GM19025 (cell line): ENCODE measurements around the gene DUSP18.
"Not testable (repeated sequence)": the region's sequence is repeated elsewhere in the genome, so short reads cannot be mapped to it uniquely, and the experiment has no call there.

Source experiments
- ATAC-seq: cut with Tn5 transposase; IDR thresholded peaks from one replicate; pipeline ENCODE4 v1.9.1; 2021; ENCODE audit warnings: mild to moderate bottlenecking, low read depth, moderate library complexity; ENCODE audit not compliant: unreplicated experiment

DUSP18 gene

DNA sequence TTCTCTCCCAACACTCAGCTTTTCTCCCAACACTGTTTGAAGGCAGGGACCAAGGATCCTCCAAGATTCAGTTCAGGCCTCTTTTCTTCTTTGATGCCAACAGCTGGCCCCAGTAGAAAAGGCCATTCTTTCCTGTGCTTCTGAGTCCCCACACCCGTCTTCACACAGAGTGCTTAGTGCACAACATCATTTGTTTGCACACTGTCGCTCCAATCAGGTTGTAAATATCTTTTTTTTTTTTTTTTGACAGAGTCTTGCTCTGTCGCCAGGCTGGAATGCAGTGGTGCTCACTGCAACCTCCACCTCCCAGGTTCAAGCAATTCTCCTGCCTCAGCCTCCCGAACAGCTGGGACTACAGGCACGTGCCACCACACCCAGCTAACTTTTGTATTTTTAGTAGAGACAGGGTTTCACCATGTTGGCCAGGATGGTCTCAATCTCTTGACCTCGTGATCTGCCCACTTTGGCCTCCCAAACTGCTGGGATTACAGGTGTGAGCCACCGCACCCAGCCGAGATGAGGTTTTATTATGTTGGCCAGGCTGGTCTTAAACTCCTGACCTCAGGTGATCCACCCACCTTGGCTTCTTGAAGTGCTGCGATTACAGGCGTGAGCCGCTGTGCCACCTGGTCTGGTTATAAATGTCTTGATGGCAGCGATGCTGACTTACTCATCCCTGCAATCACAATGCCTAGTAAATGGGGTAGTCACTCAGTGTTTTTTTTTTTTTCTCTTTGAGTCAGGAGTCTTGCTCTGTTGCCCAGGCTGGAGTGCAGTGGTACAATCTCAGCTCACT lies 12.4 kb upstream of the DUSP18 start:
- ATAC-seq = not testable (repeated sequence)

DNA sequence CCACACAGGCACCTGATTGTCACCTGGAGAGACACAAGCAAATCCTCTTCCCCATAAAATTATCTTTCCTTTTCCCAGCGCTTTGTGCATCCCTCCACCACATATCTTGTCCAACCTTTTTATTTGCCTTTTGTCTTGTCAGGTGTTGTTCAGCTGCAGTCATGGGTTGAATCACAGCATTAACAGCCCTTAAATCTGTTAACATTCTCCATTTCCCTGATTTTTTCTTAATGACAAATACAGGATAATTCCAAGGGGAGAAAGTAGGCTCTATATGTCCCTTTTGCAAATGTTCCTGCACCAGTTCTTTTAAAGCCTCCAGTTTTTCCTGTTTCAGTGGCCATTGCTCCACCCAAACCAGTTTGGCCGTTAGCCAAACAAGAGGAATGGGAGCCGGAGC lies 8.9 kb upstream of the DUSP18 start:
- ATAC-seq = not testable (repeated sequence)

DNA sequence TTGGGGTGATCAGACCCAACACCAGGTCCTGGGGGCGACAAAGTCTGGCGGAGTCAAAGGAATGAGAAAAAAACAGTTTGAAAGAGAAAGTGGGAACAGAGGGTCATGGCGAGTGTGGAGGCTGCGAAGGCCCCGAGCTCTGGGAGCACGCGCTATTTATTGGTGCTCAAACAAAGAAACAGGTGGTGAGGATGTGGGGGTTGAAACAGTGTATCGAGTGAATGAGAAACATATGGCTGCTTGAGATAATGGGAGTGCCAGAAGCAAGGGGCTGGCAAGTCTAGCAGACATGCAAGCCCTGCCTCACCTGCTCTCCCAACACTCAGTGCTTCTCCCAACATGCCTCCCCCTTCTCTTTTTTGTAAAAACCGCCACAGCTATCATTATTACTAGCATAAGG lies 7.8 kb upstream of the DUSP18 start:
- ATAC-seq = no peak

DNA sequence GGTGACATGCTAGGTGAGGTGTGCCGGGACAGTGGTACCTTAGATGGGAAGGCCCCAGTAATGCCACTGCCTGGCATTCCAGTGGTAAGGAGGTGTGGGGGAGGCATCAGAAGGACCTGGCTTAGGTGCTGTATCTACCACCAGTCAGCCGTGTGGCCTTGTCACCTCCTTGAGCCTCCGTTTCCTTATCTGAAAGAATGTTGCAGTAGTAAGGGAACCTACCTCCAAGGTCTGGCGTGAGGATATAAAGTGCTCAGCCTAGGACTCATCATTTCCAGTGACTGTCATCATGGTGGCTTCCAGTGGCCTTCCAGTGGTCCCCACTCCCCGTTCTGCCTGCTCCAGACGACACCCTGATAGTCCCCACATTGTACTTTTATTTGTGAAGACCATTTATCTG lies 6.8 kb upstream of the DUSP18 start:
- ATAC-seq = no peak

DNA sequence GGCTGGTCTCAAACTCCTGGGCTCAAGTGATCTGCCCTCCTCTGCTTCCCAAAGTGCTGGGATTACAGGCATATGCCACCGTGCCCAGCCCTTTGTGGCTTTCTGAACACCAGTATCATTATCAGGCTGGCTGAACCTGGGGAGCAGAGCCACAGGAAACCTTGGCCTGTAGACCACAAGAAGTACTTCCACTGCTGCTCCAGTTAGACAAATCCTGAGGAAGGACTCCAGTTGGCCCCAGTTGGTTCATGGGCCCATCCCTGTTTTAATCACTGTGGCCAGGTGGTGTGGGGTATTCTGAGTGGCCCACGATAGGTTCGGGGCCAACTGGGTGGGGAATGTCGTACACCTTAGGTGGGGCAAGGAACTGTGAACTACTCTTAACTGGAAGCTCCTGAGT lies 5.5 kb upstream of the DUSP18 start:
- no peak for ATAC-seq

DNA sequence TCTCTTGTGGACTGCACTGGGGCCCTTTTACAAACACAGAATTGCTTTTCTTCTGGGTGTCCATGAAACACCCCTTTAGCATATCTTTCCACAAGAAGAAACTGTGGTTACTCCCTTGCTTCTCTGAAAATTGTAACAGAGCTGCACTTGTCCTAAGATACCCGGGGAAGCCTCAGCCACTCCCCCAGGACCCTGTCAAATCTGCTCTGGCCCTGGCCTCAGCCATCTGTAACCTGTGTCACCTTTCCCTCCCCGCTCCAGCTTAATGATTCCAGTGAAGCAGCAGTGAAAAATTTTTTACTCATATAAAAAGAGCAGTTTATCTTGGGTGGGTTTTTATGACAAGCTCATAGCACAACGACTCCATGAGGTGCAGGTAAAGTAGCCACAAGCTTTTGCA lies 3.4 kb upstream of the DUSP18 start:
- no peak for ATAC-seq

DNA sequence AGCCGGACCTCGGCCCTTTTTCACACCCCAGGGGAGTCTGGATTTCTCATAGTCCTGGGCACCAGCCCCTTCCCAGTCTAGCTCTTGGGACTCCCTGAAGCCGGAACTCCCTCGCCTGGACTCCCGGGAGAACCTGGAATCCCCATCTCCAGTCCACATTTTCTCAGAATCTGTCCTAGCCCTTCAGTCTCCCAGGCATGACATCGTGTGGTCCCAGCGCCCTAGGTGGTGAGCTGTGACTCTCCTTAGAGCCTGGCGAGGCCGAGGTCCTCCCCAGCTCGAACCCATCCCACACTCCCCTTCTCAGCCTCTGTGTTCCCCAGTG lies 673 bp upstream of the DUSP18 start:
- ATAC-seq = no peak

DNA sequence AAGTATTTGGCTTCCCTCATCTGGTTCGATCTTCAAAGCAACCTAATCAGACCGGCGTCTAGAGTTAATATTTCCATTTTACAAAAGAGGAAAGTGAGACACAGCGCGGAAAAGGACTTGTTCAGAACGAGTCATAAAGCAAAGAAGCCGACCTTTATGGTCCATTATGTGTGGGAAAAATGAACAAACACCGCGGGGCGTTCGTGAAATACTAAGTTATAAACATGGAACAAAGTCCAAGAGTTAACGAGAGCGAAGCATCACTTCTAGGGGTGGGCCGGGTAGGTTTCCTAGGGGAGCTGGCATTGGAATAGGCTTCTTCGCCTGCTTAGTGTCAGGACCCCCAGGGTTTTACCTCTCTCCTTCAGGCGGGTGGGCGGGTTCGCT lies 575 bp downstream of the DUSP18 start:
- no peak for ATAC-seq

DNA sequence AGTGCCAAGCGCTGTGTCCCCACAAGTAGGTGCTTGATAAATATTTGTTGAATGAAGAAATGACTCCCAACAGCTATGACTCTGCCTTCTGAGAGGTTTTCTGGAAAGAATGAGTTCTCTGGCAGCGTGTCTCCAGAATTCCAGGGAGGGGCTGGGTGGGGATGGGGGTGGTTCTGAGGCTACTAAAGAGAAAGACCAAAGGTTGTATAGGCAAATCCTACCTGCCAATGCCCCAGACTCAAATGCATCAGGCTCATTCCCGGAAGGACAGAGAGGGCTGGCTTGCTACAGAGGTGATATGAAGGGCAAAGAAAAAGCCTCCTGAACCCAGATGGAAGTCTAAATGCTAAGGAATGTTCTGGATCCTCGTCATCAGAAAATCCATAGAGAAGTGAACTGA lies 1.9 kb downstream of the DUSP18 start:
- no peak for ATAC-seq

DNA sequence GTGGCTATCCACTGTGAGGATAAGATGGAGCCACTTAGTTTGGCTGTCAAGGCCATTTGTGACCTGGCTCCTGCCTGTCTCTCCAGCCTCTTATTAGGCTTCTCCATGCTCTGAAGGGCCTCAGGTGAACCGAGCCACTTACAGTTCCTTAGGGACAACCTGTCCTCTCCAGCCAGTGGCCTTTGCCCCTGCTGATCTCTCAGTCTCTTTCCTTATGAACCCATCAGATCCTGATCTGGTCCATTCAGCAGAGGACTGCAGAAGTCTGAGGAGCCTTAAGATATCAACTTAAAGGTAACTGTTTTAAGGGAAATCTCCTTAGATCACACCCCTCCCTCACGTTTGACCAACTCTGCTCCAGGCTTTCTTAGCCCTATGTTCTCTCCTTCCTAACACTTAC lies 2.4 kb downstream of the DUSP18 start:
- no peak for ATAC-seq

DNA sequence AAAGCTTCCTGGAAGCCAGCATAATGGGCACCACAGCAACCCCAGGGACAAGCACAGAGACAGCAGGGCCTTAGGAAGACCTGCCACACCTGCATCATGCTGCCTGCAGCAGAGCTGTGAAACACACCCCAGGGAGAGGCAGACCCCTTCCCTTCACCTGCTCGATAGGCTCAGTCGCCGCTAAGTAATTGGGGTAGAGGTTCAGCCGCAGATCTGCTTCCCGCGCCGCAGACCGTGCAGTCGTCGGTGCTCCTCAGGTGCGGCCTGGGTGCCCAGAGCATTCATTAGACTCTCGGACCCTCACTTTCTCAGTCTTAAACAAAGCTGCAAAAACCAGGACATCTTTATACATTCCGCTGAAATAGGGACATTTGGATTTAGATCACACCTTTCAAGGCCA lies 2.9 kb downstream of the DUSP18 start:
- no peak for ATAC-seq

DNA sequence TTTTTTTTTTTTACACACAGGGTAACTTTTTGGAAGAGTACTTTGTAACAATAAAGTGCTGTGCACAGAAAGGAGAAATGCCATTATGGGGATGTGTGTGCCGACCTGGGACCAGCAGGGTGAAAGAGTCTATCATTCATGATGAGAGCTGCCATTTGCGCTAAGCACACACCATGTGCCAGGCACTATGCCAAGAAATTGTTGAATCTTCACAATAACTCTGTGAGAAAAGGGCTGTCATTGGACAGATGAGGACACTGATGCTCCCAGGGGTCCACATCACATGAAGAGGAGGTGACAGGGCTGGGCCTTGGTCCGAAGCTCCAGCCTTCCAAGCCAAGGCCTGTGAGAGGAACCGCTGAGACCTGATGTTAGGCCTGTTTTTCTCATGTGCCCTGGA lies 5.6 kb downstream of the DUSP18 start:
- ATAC-seq = no peak

DNA sequence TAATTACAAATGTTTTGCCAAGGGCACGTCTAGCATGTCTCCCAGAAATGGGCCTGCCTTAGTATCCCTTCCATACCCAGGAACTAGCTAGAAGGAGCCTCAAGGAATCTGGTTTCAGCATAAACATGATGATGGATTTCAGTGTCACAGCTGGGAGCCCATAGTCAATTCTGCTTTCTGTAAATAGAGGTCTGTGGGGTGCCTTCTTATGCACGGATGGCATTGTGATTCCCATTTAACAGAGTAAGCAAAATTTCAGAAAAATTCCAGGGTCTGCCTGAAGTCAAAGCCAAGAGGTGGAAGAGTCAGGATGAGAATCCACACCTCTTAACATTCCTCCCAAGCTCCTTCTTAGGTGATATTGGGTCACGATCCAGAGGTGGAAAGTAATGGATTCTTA lies 12.1 kb downstream of the DUSP18 start:
- ATAC-seq = no peak

DNA sequence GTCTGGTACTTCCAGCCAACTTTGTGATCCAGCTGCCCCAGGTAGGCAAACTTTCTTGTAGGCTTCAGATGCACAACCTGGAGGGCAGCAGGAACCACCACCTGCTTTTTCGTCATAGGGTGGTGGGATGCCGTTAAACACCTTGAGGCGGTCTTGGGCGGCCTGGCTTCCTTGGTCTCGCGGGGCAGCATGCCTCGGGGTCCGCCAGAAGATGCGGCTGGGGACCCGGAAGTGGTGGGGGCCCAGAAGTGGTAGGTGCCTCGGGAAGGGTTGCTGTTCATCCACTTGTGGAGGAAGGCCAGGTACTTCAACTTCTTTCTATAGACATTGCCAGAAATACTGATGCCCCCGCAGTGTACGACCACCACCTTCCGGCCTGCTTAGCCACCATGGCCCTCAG lies 13.3 kb downstream of the DUSP18 start:
- no peak for ATAC-seq

DNA sequence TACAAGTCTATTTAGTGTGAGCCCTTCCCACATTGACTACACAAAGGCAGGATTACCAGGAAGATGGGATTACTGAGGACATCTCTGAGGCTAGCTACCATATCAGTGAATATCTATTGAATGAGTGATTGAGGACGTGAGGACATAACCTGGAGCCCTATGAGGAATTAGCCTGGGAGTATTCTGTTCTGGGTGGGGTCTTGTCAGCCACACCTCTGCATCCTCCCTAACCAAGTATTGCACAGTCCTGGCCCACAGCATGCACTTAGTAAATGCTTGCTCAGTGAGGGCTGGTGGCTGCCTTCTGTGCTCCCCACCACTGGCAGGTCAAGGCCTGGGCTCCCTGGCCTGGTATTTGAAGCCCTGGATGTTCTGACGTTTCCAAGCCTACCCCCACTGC lies 14.8 kb downstream of the DUSP18 start:
- no peak for ATAC-seq

DNA sequence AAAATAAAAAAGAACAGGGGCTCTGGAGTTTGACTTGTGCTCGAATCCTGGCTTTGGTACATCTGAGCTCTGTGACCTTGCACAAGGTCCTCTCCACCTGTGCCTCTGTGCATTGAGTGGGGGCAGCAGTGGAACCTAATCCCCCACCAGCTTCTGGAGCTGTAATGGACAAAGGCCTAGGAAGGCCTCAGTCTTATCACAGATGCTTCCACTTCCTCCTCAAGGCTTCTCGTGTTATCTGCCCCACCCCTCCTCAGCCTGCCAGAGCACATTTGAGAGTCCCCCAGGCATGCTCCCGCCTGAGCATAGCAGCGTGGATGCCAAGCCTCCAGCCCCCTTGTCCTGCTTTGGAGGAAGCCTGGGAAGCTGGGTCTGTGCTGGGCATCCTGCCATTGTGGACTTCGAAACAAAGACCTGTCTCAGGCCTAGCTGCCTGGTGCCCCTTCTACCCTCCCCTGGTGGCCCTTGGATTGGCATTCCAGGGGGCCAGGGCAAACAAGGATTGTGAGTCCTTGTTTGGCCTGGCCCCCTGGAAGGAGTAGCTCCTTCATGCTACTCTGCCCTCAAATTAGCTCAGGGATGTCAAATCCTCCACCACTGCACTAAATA lies 17.1 kb downstream of the DUSP18 start:
- ATAC-seq = no peak

DNA sequence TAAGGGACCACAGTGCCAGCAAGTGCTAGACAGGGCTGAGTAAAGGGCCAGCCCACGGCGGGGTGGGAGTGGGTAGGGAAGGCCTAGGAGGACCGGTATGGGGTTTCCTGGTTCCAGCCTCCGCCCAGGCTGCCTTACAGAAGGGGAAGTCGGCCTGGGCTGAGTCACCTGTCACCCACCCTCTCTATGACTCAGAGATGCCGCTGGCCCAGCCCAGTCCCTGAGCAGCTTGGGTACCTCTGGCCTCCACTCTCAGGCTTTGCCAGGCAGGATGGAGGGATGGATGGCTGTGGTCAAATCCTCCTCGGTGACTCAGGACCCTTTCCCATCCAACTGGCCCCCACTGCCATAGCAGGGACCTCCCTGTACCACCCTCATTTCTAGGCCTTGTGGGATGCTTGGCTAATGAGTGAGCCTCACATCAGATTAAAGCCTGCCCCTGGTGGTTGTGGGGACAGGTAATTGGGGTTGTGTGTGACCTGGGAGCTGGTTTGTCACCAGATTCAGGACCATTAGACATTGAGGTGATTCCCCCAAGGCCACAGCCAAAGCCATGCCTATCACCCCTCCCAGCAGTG lies 18.2 kb downstream of the DUSP18 start:
- ATAC-seq = peak; percentile 51

DNA sequence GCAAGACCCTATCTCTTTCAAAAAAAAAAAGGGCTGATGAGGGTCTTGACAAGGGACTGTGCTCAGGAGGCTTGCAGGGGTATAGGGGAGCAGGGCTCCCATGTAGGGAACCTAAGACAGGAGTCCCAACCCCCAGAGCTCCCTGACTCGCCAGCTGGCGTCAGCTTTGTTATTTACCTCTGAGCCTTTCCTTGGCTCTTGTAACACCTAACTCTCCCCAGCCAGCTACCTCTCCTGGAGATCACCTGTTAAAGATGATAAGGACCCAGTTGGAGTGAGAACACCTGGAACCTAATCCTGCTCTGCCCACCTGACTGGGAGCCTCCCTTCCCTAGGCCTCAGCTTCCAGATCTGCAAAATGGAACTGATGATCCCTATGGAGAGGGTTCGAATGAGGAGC lies 18.9 kb downstream of the DUSP18 start:
- no peak for ATAC-seq

DNA sequence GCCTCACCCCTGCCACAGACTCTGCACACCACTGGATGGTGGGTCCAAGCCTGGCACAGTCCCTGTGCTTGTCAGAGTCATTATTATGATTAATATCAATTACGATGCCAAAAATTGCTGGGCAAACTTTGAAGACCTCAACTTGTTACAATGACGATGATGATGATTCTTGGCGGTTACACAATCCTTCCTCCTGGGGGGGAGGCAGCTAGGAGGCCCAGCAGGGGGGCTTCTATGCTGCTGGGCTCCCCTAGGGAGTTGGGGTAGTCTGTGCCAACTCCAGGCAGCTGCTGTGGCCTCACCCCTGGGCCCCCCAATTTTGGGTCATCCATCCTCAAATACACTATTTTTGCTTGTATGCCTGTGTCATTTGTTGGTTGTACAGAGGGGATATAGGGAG lies 20.1 kb downstream of the DUSP18 start:
- no peak for ATAC-seq

DNA sequence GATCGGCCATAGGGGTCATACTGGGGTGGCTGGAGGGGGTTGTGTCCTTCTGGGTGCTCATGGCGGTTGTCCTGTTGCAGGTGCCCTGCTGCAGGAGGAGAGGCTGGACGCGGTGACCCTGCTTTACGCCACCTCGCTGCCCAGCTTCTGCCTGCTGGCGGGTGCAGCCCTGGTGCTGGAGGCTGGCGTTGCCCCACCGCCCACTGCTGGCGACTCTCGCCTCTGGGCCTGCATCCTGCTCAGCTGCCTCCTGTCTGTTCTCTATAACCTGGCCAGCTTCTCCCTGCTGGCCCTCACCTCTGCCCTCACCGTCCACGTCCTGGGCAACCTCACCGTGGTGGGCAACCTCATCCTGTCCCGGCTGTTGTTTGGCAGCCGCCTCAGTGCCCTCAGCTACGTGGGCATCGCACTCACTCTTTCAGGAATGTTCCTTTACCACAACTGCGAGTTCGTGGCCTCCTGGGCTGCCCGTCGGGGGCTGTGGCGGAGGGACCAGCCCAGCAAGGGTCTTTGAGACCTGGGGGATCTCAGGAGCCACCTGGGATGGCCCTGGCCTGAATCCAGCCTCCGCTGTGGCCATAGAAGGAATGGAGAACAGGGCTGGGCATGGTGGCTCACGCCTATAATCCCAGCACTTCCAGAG lies 21.0 kb downstream of the DUSP18 start:
- no peak for ATAC-seq

DNA sequence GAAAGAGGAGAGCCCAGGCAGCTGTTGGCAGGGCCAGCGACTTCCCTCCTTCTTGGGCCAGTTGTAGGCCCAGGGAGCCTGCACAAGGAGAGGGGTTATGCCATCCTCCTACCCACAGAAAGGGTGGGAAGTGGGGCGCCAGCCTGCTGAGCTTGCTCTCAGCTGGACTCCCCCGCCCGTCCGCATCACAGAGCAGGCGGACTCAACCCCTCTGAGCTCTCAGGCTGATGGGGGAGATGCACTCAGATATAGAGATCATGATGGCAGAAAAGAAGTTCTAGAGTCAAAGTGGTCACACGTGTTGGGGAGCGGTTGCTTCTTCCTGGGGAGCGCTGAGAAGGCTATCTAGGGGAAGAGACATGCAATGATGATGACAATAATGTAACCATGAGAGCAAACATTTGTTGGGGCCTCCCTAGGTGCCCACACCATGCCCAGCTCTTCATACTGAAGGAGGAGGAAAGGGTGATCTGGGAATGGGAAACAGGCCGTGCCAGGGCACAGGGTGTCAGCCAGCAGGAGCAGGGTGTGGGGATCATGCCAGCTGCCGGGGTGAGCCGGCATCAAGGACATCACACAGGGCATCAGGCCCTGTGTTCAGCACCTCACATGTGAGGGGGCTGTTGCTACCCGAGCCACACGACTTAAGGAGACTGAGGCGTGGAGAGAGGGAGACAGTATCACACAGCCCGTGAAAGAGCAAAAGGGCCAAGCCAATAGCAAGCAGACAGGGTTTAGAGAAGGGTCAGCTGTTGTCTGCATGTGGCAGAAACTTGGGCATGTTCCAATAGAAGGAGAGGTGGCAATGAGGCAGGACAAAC lies 24.4 kb downstream of the DUSP18 start:
- ATAC-seq = no peak
